Osteocyte (in vitro differentiated cells): ENCODE measurements around the gene LRP1B. TPM values are rescaled to one million over a fixed set of nuclear protein-coding genes. Genes with fewer than 3 reads are reported as not detected.

Source experiments
- DNase-seq: peaks from one replicate; pipeline ENCODE4 v3.0.0; 2021; ENCODE audit warnings: mixed read lengths; ENCODE audit not compliant: unreplicated experiment; ENCODE audit errors: extremely low spot score
- H3K27ac Mint-ChIP-seq: one replicate; pipeline ENCODE4 v1.8.0; 2021; ENCODE audit warnings: mild to moderate bottlenecking, mixed read lengths; ENCODE audit not compliant: unreplicated experiment
- H3K27me3 Mint-ChIP-seq: one replicate; pipeline ENCODE4 v1.8.0; 2021; ENCODE audit warnings: mixed read lengths; ENCODE audit not compliant: unreplicated experiment
- H3K36me3 Mint-ChIP-seq: one replicate; pipeline ENCODE4 v1.8.0; 2021; ENCODE audit warnings: mixed read lengths; ENCODE audit not compliant: unreplicated experiment
- H3K4me1 Mint-ChIP-seq: one replicate; pipeline ENCODE4 v1.8.0; 2021; ENCODE audit warnings: mixed read lengths; ENCODE audit not compliant: unreplicated experiment
- H3K4me3 Mint-ChIP-seq: one replicate; pipeline ENCODE4 v1.8.0; 2021; ENCODE audit warnings: mild to moderate bottlenecking, moderate library complexity, mixed read lengths; ENCODE audit not compliant: unreplicated experiment
- H3K9me3 Mint-ChIP-seq: one replicate; pipeline ENCODE4 v1.8.0; 2021; ENCODE audit warnings: mixed read lengths; ENCODE audit not compliant: unreplicated experiment
- total RNA-seq: library from RNA; stranded (reverse); gene quantifications from 2 replicates; pipeline ENCODE4 v1.2.1, GENCODE V29; 2021
- TF ChIP-seq, protein P1 (sequence below): fragments of 200-600 bp; sonication (generic); IDR thresholded peaks from 2 replicates; pipeline ENCODE4 v1.5.0; 2021; ENCODE audit warnings: antibody characterized with exemption, mild to moderate bottlenecking, moderate library complexity

LRP1B gene
- total RNA-seq, 1 donor from 2014 or later = 3.6 TPM

DNA sequence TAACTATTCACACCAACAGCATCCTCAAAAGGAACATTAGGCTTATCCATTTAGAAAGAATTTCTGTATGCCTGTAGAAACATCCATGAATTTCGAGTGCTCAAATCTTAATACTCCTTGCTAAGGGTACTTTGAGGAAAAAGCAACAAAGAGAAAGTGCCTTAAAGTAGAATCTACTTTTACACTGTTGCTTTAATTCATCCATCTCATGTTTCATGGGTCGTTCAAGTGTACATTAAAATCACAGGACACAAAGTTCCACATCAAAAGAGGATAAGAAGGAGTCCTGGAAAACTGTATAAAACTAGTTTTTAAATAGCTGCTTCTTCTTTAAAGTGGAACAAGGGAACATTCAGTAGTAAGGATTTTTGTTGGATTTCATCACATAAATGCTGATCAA, 54.5 kb downstream of the LRP1B start:
- TF ChIP-seq, protein P1, sequence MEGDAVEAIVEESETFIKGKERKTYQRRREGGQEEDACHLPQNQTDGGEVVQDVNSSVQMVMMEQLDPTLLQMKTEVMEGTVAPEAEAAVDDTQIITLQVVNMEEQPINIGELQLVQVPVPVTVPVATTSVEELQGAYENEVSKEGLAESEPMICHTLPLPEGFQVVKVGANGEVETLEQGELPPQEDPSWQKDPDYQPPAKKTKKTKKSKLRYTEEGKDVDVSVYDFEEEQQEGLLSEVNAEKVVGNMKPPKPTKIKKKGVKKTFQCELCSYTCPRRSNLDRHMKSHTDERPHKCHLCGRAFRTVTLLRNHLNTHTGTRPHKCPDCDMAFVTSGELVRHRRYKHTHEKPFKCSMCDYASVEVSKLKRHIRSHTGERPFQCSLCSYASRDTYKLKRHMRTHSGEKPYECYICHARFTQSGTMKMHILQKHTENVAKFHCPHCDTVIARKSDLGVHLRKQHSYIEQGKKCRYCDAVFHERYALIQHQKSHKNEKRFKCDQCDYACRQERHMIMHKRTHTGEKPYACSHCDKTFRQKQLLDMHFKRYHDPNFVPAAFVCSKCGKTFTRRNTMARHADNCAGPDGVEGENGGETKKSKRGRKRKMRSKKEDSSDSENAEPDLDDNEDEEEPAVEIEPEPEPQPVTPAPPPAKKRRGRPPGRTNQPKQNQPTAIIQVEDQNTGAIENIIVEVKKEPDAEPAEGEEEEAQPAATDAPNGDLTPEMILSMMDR = no peak
- no peak overlapping the region for H3K27ac Mint-ChIP-seq
- peaks cover 6% of the 10 kb centered on the region for H3K4me1 Mint-ChIP-seq

DNA sequence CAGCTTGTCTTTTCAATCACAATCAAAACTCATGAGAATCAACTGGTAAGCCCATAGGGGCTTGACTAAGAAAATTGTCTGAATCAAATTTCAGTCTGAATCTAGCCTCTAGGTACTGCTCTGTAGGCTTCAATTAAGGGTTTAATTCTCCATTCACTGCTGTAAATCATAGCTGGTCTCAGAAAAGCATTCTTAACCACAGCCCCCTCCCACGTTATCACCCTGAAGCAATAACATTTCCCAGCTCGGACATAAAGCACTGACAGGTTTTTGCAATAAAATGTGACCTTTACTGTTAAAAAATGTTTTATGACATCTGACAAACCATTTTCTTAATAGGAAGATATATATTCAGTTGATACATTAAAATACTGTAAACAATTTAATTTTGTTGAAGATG, 55.0 kb downstream of the LRP1B start:
- H3K36me3 Mint-ChIP-seq = no peaks in the 10 kb centered on the region
- no peaks in the 10 kb centered on the region for H3K27me3 Mint-ChIP-seq
- no peak for DNase-seq
- peaks cover 8% of the 10 kb centered on the region for H3K9me3 Mint-ChIP-seq
- H3K27ac Mint-ChIP-seq = no peak overlapping the region
- no peak overlapping the region for H3K4me3 Mint-ChIP-seq
- peaks cover 6% of the 10 kb centered on the region for H3K4me1 Mint-ChIP-seq
- TF ChIP-seq, protein P1 = no peak

More for the DNA sequence above, 54.5 kb downstream of the LRP1B start:
- Mint-ChIP-seq H3K36me3 (no peaks in the 10 kb centered on the region), H3K9me3 (peaks cover 8% of the 10 kb centered on the region), H3K4me3 (no peak overlapping the region), H3K27me3 (no peaks in the 10 kb centered on the region)
- DNase-seq = no peak

DNA sequence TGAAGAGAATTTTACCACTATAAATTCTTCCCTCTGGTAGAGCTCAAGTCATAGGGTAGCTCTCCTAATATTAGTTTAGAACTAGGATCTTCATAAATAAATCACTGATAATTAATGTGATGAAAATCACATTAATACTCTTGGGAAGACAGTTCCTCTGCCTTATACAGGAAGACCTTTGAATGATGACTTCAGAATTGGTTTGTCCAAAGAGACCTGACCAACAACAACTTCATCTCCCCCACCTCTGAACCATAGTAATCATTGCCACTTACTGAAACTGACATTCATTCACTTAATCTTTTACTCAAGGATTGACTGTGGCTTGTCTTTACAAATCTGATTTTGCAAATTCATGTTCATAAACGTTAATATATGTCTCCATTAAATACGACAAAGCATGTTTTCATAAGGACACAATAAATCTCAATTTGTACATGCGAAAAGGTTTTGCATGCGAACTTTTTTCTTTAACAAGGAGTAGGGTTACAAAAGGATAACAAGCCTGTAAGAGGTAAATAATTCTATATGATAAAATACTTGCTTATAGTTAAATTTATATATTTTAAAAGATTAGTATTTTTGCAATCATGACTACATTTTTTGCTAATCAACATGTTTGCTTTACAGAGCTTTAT, 61.4 kb downstream of the LRP1B start:
- TF ChIP-seq, protein P1 = no peak
- Mint-ChIP-seq H3K4me3 (no peak overlapping the region), H3K36me3 (no peaks in the 10 kb centered on the region), H3K4me1 (no peaks in the 10 kb centered on the region), H3K27me3 (no peaks in the 10 kb centered on the region), H3K27ac (no peak overlapping the region), H3K9me3 (peaks cover under 1% of the 10 kb centered on the region)
- DNase-seq = no peak

- Mint-ChIP-seq H3K27me3 (no peaks in the 10 kb centered on the region), H3K9me3 (no peaks in the 10 kb centered on the region), H3K27ac (no peak overlapping the region), H3K4me3 (no peak overlapping the region), H3K4me1 (no peaks in the 10 kb centered on the region), H3K36me3 (no peaks in the 10 kb centered on the region)
- DNase-seq = no peak
- TF ChIP-seq, protein P1 = no peak
Measured at GRCh38 chr2:142065700-142066099, 65.1 kb downstream of the LRP1B start.

GRCh38 chr2:142065156-142065555, 65.7 kb downstream of the LRP1B start:
- no peaks in the 10 kb centered on the region for H3K36me3 Mint-ChIP-seq
- H3K9me3 Mint-ChIP-seq = no peaks in the 10 kb centered on the region
- no peaks in the 10 kb centered on the region for H3K27me3 Mint-ChIP-seq
- DNase-seq = no peak
- H3K4me3 Mint-ChIP-seq = no peak overlapping the region
- H3K27ac Mint-ChIP-seq = no peak overlapping the region
- no peaks in the 10 kb centered on the region for H3K4me1 Mint-ChIP-seq
- TF ChIP-seq, protein P1 = no peak
